HG02571 (cell line): Measurements from ENCODE around the gene NEK1.

Source experiments
- ATAC-seq: cut with Tn5 transposase; IDR thresholded peaks from one replicate; pipeline ENCODE4 v1.9.1; 2021; ENCODE audit warnings: mild to moderate bottlenecking, moderate library complexity; ENCODE audit not compliant: unreplicated experiment

Gene NEK1

DNA sequence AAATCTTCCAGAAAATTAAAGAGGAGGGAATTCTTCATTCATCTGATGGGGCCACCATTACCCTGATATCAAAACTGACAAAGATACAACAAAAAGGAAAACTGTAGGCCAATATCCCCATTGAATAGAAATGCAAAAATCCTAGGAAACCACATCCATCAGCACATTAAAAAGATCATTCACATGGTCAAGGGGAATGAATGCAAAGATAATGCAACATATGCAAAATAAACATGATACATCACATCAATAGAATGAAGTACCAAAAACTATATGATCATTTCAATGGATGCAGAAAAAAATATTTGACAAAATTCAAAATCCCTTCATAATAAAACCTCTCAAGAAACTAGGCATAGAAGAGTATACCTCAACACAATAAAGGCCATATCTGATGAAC is 232.7 kb downstream of the NEK1 start:
- no peak for ATAC-seq

DNA sequence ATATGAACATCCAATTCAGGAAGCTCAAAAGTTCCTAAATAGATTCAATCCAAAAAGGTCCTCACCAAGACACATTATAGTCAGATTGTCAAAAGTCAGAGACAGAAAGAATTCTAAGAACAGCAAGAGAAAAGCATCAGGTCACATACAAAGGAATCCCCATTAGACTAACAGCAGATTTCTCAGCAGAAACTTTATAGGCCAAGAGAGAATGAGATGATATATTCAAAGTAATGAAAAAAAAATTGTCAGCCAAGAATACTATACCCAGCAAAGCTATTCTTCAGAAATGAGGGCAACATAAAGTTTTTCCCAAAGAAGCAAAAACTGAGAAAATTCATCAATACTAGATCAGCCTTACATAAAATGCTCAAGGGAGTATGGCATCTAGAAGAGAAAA is 235.0 kb downstream of the NEK1 start:
- no peak for ATAC-seq

DNA sequence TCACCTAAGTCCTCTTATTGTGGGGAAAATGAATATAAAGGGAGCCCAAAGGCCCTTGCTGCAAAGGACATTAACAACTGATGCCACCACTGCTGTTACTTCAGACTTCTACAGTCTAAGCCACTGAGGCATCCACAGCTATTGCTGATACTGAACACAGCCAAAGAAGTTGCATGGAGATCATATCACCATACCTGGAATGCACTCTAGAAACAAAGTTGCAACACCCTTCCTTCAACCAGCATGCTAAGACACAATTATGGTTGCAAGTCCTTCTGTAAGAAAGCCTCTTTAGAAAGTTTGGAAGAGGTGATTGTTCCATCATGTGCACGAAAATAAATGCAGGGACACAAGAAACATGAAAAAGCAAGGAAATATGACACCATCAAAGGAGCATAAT is 236.0 kb downstream of the NEK1 start:
- ATAC-seq = no peak

GRCh38 chr4:169372791-169373190 is 239.6 kb downstream of the NEK1 start:
- ATAC-seq = no peak

GRCh38 chr4:169369634-169370033 is 242.7 kb downstream of the NEK1 start:
- no peak for ATAC-seq

GRCh38 chr4:169367826-169368225 is 244.6 kb downstream of the NEK1 start:
- no peak for ATAC-seq

GRCh38 chr4:169366821-169367220 is 245.6 kb downstream of the NEK1 start:
- ATAC-seq = no peak

DNA sequence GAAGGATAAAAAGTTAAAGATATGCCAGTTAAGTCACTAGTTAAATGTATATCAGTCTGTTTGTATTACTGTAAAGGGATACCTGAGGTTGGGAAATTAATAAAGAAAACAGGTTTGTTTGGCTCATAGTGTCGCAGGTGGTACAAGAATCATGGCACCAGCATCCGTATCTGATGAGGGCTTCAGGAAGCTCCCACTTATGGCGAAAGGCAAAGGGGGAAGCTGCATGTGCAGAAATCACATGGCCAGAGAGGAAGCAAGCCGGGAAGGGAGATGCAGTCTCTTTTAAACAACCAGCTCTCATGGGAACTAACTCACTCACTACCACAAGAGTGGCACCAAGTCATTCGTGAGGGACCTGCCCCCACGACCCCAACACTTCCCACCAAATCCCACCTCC is 249.8 kb downstream of the NEK1 start:
- ATAC-seq = no peak

DNA sequence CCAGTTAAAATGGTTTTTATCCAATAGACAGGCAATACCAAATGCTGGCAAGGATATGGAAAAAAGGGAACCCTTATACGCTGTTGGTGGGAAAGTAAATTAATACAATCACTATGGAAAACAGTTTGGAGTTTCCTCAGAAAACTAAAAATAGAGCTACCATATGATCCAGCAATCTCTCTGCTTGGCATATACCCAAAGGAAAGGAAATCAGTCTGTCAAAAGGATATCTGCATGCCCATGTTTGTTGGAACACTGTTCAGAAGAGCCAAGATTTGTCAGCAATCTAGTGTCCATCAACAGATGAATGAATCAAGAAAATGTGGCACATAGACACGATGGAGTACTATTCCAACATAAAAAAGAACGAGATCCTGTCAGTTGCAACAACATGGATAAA is 250.6 kb downstream of the NEK1 start:
- ATAC-seq = no peak

DNA sequence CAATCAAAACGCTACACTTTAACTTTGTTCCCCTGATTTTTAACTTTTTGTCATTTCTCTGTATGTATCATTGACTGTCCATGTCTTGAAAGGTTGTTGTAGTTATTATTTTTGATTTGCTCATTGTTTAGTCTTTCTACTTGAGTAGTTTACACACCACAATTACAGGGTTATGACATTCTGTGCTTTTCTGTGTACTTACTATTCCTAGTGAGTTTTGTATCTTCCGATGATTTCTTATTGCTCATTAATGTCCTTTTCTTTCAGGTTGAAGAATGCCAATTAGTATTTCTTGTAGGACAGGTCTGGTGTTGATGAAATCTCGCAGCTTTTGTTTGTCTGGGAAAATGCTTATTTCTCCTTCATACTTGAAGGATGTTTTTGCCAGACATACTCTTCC is 252.4 kb downstream of the NEK1 start:
- ATAC-seq = no peak

GRCh38 chr4:169352360-169352759 is 260.0 kb downstream of the NEK1 start:
- no peak for ATAC-seq

GRCh38 chr4:169351872-169352271 is 260.5 kb downstream of the NEK1 start:
- ATAC-seq = no peak

- ATAC-seq = no peak
Observed at GRCh38 chr4:169348541-169348940, 263.8 kb downstream of the NEK1 start.

DNA sequence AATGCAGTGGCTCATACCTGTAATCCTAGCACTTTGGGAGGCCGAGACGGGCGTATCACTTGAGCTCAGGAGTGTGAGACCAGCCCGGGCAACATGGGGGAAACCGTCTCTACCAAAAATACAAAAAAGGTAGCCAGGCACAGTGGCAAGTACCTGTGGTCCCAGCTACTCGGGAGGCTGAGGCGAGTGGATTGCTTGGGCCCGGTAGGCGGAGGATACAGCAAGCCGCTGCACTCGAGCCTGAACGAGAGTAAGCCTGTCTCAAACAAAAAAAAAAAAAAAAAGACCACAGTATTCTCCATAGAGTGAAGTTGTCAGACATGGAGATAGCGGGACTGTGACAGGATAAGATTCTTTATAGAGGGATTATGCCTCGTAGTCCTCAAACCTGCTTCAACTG is 265.5 kb downstream of the NEK1 start:
- ATAC-seq = no peak

GRCh38 chr4:169345316-169345721 is 267.1 kb downstream of the NEK1 start:
- no peak for ATAC-seq
